CD4-positive, alpha-beta T cell treated with Interleukin-6 at 100 ng/mL for 8 hours (primary cell): Measurements from ENCODE around the gene GSTM3.
"Not testable (repeated sequence)": the region's sequence is repeated elsewhere in the genome, so short reads cannot be mapped to it uniquely, and the experiment has no call there.

Experiments used
- DNase-seq: peaks from one replicate; pipeline ENCODE4 v3.0.0-alpha.2; 2020; ENCODE audit warnings: mixed read lengths, low spot score

GSTM3 gene

DNA sequence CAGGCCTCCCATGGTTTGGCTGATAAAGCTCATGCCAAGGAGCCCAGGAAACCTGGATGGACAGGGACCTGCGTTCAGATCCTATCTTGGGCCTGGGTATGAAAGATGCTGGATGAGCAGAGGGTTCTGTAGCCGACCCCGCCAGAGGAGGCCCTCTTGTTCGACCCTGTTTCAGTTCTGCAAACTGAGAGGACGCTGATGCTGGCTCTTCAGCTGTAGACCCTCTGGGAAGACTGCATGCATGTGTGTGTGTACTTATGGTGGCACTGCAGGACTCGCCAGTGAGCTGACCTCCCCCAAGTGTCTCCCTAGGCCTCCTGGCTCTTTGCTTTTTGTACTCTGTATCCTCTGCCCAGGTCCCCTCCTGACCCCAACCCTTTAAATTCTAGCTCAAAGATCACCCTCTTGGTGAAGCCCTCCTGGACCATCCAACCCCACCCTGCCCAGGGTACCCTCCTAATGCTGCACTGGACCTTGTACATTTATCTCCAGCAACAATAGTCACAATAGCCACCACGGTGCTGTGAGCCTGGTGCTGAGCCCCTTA, 21.3 kb upstream of the GSTM3 start:
- DNase-seq: no peak

DNA sequence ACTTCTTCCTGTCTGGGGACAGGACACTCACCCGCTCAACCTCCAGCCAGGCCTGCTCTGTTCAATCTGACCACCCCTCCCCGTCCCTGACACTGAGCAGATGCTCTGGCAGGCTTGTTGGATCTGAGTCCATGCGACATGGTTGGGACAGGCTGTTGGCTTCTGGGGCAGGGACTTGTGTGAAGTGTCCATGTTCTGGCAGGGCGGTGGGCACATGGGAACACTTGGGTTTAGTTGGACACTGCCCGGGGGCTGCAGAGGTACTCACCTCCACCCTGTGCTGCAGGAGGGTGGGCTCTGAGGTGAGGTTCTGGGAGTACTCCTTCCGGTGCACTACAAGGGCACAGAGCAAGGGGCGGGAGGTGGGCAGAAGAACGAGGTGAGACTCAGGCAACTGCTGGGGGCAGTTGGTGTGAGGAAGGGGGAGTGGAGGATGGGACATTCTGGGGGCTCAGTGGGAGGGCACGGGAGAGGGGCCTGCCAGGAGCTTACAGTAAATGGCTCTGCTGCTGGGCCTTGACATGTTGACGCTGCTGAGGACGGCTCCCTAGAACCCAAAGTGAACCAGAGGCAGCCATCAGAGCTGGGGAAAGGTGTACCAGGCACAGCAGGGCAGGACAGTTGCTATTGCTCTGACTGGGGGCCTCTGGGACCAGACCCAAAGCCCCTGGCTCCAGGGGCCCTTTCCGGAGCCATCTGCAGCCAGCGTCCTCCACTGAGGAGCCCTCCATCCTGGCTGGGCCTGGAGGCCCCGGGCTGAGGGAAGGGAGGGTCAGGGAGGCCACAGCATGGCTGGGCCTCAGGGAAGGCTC, 20.6 kb upstream of the GSTM3 start:
- no peak for DNase-seq

DNA sequence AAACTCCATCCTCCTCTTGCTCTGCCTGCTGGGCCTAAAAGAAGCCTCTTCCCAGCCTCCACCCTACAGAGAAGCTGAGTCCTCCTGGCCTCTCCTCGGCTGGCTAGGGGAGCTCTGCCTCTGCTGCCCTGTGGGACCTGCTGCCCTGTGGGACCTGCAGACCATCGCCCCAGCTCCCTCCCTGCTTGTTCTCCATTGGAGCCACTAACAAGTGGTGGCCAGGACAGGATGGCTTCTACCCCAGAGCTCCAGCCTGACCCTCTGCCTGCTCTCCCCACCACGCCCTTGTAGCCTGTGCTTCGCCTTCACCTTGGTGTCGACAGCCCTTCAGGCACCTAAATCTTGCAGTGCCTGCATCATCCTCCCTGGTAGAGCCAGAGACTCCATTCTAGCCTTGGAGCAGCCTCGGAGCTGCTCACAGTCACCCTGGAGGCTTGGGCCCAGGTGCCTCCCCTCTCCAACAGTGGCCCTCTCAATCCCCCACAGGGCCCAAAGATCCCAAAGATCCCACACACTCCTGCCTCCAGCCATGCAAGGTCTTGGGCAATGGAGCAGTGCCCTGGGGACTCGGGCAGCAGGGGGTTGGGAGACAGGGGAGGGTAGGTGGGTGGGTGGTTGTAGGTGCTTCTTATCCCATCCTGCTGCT, 19.9 kb upstream of the GSTM3 start:
- DNase-seq: no peak

DNA sequence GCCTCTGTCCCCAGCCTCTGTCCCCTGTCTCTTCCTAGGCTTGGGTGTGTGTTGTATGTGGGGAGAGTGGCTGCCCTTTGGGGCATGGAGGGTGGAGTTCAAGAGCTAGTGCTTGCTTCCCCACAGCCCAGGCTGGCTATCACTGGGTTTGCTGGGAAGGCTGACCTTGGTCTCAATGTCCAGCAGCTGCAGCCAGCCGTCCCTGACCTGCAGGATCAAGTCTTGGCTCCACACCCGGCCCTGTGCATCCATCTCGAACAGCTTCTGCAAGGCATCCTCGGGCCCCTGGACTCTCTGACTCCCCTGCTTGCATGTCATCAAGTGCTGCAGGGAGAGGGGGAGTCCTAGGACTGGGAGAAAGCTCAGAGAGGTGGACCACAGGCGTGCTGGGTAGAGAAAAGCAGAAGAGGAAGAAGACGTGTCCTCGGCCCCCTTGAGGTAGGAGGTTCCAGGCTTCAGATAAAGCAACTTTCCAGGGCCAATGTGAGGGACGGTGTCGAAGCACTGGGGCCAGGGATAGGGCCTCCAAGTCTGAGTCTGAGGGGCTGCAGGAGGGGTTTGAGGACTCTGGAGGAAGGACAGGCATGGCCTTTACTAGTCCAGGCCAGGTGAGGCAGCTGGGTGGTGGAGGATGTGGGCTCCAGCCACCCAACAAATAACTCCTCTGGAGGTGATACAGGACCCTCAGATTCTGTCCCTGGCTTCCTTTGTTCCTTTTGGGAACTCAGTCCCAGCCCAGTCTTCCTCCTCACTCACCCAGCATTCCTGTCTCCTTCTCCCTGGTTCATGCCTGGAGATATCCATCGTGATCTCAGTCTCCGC, 18.9 kb upstream of the GSTM3 start:
- DNase-seq: no peak

DNA sequence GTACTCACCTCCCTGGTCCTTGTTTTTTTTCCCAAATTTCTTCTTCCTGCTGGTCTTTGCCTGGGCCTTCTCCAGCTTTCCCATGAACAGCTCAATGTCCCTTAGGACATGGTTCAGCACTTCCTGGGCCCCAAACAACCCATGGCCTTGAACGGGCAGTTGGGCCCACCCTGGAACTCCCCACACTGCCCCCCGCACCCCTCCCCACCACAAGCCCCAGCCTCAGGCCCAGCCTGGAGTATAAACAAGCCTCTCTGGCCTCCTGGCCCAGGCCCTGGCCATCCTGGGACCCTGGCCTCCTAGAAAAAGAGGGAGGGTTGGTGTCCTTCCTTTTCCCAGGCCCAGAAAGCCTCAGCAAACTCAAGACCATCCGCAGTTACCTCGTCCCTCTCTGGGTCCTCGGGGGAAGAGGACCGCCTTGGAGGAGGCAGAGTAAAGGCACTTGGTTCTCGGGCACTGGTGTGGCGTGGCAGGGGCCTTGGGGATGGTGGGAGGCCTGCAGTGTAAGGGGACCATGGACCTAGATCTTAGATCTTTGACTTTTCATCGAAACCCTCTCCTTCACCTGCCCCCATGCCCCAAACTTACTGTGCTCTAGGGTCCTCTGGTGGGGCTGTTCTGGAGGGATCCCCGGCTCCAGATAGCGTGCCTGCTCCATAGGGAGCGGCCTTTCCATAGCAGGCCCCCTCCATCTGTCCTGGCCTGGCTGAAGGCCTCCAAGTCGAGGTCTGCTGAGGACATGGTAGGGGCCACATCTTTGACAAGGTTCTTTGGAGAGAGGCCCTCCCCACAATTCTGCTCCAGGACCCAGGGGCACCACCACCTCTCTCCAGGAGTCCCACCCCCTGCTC, 17.3 kb upstream of the GSTM3 start:
- no peak for DNase-seq

DNA sequence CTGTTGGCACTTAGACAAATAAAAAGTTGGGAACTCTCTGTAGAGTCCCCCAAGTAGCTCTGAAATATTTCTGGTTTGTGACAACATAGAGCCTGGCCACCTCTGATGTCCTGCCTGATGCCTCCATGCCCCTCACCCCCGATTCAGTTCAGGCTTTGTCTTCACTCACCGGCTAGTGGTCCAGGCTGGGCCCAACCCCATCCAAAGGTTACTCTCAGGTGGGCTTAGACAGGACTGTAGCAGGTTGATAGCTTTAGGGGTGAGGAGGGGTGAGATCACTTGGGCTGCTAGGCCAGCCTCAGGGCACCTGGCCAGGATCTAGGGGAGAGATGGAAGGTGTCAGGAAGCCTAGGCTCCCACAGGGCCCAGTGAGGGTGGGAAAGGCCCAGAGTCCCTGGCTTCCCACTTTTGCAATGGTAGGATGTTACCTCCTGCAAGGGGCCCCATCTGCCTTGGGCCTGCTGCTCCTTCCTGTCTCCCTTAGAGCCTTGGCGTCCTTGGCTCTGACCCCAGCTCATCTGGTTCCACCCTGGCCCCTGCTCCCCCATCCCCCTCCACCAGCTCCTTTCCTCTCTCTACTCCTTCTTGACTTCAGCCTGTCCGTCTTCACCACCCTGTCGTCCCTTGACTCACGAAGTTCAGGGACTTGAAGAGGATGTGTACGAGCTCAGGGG, 16.1 kb upstream of the GSTM3 start:
- no peak for DNase-seq

DNA sequence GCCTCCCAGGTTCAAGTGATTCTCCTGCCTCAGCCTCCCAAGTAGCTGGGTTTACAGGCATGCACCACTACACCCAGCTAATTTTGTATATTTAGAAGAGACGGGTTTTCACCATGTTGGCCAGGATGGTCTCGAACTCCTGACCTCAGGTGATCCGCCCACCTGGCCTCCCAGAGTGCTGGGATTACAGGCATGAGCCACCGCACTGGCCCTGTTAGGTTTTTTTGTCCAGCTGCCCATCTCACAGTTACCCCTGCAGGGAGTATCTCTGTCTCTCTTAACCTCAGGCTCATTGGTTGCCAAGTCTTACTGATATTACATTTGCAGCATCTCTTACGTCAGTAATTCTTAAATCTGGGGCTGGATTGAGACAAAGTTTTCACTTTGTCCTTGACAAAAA, 15.5 kb upstream of the GSTM3 start:
- DNase-seq: not testable (repeated sequence)

DNA sequence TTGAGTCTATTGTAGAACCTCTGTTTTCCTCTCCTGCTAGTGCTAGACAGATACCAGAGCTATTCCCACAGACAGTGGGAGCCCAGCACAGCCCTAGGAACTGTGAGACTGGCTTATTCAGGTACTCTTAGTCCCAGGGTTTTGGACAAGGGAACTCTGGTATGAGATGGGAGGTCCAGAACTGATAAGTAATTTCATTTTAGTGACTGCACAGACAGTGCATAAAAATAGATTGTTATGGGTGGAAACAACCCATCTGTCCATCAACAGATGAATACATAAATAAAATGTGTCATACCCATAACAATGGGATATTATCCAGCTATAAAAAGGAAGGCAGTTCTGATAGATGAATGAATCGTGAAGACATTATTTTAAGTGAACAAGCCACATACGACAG, 13.9 kb upstream of the GSTM3 start:
- DNase-seq: no peak

DNA sequence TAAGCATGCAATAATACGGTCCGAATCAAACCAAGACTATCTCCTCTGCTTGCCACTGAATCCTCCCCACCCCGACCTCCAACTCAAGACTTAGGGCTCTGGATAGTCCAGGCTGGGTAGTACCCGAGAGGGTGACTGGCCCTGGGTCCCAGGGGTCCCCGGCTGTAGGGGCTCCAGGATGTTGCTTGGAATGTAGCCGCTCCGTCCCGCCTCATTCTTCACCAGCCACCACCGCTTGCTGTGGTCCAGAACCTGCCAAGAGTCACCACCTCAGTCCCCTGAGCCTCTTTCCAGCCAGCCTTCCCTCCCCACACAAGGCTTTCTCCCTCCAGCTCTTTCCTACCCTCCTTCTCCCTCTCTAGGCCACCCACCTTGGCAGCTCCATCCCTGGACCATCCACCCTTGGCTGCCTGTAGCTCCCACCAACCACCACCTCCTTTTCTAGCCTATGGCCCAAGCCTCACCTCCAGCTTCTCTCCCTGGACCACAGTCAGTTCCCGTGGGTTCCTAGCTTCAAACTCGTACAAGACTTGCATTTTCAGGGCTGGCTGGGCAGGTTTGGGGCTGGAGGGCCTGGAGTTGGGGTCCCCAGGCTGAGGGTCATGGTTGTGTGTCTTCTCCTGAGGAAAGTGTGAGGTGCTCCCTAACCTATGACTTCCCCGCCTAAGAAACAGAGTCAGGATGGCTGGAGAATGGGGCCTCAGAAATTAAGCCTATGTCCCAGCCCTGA, 10.9 kb upstream of the GSTM3 start:
- DNase-seq: no peak

DNA sequence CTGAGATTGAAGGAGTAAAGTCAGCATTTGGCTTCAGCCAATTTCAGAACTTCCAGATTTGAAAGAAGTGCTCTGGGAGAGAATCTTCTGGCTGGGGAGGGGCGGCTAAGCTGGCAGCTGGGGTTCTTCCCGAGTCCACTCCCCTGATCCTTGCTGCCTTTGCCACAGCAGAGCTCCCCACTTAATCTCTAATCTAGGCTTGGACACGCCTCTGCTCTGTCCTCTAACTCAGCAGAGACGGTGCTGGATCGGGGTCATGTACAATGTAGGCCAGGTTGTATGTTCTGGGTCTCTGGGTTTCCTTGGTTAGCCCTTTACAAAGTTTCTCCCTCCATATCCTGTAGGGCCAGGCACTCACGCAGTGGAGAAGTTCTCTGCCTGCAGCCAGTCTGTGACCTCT, 10.1 kb upstream of the GSTM3 start:
- no peak for DNase-seq

DNA sequence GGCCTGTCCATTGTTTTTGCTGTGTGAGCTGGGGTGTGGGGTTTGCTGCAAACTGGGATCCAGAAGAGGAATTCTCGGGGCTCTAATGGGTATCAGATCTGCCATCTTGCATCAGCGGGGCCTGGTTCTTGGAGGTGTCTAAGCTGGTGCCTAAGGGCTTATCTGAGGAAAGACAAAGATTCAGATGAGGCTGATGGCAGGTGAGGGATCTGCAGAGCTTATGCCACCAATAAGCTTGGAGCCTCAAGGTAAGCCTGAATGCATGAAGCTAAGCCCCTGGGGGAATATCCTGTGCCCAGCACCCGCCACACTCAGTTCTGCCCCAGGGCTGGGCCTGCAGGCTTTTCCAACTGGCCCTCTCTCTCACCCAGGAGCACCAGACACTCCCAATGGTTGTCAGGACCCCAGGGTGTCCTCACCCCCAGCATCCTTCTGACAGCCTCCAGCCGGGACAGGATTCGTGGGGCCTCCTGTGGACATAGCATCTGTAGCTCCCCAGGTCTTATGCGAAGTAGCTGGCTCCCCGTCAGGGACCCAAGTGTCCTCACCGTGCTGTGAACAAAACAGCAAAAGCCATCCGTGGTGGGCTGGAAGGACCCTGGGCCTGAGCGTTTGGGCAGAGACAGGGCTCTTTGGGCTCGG, 9.5 kb upstream of the GSTM3 start:
- no peak for DNase-seq

DNA sequence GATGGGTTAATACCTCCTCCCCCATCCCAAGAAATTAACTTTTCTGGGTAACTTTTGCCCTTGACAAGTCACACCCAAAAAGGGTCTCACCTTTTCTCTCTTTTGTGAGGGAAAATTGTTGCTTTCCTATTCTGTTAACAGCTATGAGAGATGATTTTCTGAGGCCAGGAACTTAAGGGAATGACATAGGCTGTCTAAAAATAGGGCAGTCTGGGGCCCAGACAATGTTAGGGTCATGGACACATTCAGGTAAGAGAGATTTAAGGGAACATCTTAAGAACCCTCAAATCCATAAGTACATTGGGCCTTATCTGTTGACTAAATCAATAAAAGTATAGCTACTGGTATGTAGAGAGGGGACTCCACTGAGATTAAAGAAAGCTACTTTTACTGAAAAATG, 8.4 kb upstream of the GSTM3 start:
- DNase-seq: no peak

DNA sequence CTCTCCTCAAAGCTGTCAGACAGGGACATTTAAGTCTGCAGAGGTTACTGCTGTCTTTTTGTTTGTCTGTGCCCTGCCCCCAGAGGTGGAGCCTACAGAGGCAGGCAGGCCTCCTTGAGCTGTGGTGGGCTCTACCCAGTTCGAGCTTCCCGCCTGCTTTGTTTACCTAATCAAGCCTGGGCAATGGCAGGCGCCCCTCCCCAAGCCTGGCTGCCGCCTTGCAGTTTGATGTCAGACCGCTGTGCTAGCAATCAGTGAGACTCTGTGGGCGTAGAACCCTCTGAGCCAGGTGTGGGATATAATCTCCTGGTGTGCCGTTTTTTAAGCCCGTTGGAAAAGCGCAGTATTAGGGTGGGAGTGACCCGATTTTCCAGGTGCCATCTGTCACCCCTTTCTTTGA, 7.5 kb upstream of the GSTM3 start:
- not testable (repeated sequence) for DNase-seq

DNA sequence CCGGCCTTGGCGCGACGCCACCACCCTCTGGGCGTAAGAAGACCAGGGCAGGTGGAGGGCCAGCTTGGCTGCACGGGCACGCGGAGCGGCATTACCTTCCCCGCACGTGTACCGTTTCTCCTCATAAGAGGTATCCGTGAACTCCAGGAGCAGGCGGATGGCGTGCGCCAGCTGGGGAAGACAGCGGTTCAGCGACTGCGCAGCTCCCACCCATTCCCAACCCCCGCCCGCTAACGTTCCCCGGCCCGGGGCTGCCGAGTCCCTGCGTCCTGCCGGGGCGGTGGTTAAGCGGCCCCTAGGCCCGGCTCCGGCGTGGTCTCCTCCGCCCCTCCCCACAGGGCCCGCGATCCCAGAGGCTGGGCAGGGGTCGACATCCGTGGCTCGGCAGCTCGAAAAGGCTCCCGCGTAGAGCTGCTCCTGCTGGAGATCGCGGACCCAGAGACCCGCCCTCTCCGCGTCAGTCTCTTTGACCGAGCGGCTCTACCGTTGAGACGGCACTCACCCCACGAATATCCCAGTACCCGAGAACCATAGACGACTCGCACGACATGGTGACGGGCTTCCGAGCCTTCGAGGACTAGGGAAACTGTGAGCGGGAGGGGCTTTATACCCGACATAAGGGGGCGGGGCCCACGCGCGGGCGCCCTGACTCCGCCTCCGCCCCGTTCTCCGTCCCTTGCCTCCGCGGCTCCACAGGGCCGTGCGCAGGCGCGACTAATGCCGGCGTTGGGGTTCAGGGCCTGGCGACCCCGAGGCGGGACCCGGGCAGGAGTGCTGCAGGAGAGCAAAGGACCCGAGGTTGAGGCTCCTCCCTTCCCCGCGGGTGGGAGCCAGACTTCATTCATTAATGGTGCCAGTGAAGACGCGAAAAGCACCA, 862 bp downstream of the GSTM3 start:
- peak; percentile 71 for DNase-seq

DNA sequence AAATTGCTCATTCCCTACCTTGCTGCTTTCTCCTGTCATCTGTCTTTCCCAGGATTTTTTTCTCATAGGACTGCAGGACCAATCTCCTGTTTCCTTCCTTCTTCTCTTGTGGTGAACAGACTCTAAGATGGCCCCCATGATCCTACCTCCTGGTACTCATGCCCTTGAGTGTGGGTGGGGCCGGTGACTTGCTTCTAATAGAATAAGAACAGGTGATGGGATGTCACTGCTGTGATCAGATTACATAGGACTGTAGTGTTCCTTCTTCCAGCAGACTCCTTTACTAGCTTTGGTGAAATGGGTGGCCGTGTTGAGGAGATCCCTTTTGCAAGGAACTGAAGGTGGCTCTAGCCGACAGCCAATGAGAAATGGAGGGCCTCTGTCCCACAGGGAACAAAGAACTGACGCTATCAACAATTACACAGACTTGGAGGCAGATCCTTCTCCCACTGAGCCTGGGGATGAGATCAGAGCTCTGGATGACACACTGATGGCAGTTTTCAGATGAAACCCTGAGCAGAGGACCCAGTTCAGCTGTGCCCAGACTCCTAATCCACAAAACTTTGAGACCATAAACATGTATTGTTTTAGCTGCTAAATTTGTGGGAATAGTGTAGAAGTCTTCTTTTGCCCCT, 7.5 kb downstream of the GSTM3 start:
- no peak for DNase-seq

DNA sequence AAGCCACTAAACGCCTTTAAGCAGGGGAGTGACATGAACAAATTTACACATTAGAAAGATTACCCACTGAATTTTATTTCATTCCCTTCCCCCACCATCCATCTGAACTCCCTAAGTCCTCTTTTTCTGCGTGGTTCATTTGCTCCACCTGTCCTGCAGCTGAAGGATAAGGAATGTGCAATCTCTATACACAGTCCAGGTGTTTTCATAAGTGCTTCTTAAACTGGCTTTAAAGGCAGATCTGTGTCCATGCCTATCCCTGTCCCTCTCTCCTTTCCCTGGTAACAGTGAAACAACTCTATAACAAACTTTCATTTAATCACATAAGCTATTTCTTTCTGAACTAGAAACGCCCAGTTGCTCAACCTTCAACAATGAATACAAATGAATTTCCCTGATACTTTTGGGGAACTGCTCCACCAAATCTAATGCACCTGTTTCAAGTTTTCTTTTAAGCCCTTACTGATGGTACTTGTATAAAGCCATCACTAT, 8.4 kb downstream of the GSTM3 start:
- DNase-seq: no peak

DNA sequence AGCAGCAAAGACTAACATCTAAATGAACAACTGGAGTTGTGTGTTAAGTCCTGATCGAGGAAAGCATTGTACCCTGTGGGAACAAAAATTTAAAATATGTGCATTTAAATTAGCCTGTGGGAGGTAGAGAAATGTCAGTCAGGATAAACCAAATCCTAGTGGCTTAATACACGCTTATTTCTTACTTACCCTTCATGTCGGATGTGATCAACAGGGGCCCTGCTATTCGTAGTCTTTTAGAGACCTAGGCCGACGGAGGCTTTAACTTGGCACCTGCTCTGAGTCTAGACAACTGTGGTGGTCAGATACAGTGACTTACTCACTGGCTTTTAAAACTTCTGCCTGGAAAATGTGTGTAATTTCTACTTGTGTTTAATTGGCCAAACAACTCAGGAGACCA, 10.2 kb downstream of the GSTM3 start:
- no peak for DNase-seq

DNA sequence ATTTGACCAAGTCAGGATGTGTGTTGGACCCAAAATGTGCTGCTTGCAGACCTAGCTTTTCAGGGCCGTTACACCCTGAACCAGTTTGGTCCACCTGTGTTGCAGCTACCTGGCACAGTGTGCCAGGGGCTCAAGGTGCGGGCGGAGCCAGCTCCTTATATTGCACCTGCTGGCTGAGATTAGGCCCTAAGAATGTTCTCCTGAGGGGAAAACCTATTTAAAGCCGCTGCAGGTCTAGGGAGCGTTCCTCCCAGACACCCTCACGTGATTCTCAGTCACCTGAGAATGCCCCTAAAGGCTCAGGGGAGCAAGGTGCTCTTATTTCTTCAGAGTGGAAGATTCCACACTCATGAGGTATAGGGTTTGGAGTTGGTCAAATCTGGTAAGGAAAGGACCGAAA, 12.0 kb downstream of the GSTM3 start:
- no peak for DNase-seq
